GM12878 (cell line): ENCODE data around the gene TBC1D26. TPM values are rescaled to one million over a fixed set of nuclear protein-coding genes. Genes with fewer than 3 reads are reported as not detected.

Experiments
- ATAC-seq: fragments of 200-7000 bp; cut with Tn5 transposase; 3 replicates; pipeline ENCODE4 v1.9.1; 2020; ENCODE audit warnings: mild to moderate bottlenecking, moderate library complexity
- BruUV-seq: library from RNA; stranded (reverse); fragments of 400-500 nt; replicated peaks from 2 replicates; lab custom pipeline; 2021; lab: Mats Ljungman, UMichigan
- CTCF ChIA-PET: fragments of 300-600 bp; sonication (Branson Sonifier 250); formaldehyde crosslinking; extraction: SDS; loops from one replicate; lab custom pipeline; 2021; ENCODE audit warnings: inconsistent platforms; lab: Yijun Ruan, JAX
- POLR2A ChIA-PET: fragments of 350-600 bp; formaldehyde crosslinking; extraction: SDS; loops from one replicate; lab custom pipeline; 2021; ENCODE audit warnings: inconsistent platforms; lab: Charles Lee
- RAD21 ChIA-PET: fragments of 300-600 bp; sonication (Branson Sonifier 250); formaldehyde crosslinking; loops from one replicate; lab custom pipeline; 2023; ENCODE audit warnings: antibody characterized with exemption; ENCODE audit not compliant: unreplicated experiment; lab: Charles Lee
- SMC1A ChIA-PET: fragments of 300-600 bp; sonication (Branson Sonifier 250); formaldehyde crosslinking; loops from one replicate; lab custom pipeline; 2023; ENCODE audit not compliant: unreplicated experiment, uncharacterized antibody; lab: Charles Lee
- DNase-seq: peaks from one replicate; pipeline ENCODE4 v3.0.0-alpha.2; 2011; ENCODE audit warnings: low read depth, low spot score
- FAIRE-seq: peaks from 3 replicates; lab custom pipeline; 2011; peaks lifted over from hg19 to GRCh38; lab: Jason Lieb, UNC
- H2AFZ ChIP-seq: 2 replicates; pipeline ENCODE4 v1.6.0; 2011; ENCODE audit warnings: low read depth, low read length, control low read depth; ENCODE audit not compliant: control insufficient read depth
- H3K27ac ChIP-seq: 2 replicates; pipeline ENCODE4 v1.5.1; 2011; ENCODE audit warnings: control low read depth; ENCODE audit not compliant: control insufficient read depth, insufficient read depth
- H3K27me3 ChIP-seq, 2 experiments: replicated peaks in 1 of 2; 2 replicates each; pipeline versions ENCODE4 v1.6.0 to v1.6.1; 2011; ENCODE audit warnings: low read length in 1 of 2; ENCODE audit not compliant: control insufficient read depth in 2 of 2, insufficient read depth in 2 of 2
- H3K36me3 ChIP-seq, 2 experiments: 2 replicates each; pipeline ENCODE4 v1.5.1; 2011; ENCODE audit warnings: low read length in 1 of 2; ENCODE audit not compliant: control insufficient read depth in 2 of 2, insufficient read depth in 2 of 2
- H3K4me1 ChIP-seq: 2 replicates; pipeline ENCODE4 v1.6.1; 2011; ENCODE audit warnings: mild to moderate bottlenecking, low read length, moderate library complexity, mixed read lengths; ENCODE audit not compliant: control insufficient read depth, insufficient read depth
- H3K4me2 ChIP-seq: 2 replicates; pipeline ENCODE4 v1.6.0; 2011; ENCODE audit warnings: control low read depth; ENCODE audit not compliant: control insufficient read depth, insufficient read depth
- H3K4me3 ChIP-seq: fragments of 200-600 bp; sonication (generic); 2 replicates; pipeline ENCODE4 v1.5.1; 2016
- H3K79me2 ChIP-seq: 2 replicates; pipeline ENCODE4 v1.6.0; 2011; ENCODE audit warnings: low read length; ENCODE audit not compliant: control insufficient read depth, insufficient read depth
- H3K9ac ChIP-seq: 2 replicates; pipeline ENCODE4 v1.8.0; 2011; ENCODE audit warnings: low read length, control low read depth, mixed read lengths; ENCODE audit not compliant: control insufficient read depth, insufficient read depth
- H3K9me3 ChIP-seq: replicated peaks from 3 replicates; pipeline ENCODE4 v1.5.1; 2011; ENCODE audit warnings: mild to moderate bottlenecking, low read length; ENCODE audit not compliant: control insufficient read depth, insufficient read depth
- H4K20me1 ChIP-seq: 2 replicates; pipeline ENCODE4 v1.6.0; 2011; ENCODE audit not compliant: control insufficient read depth, insufficient read depth
- BRCA1 ChIP-seq: IDR thresholded peaks from 2 replicates; pipeline ENCODE4 v1.6.1; 2011; ENCODE audit warnings: low read depth, low read length, improper control_type of control experiment
- CEBPB ChIP-seq, 2 experiments: fragments of 150-350 bp in 1 of 2; IDR thresholded peaks; 2 replicates each; pipeline ENCODE4 v1.6.1; 2012 to 2014; ENCODE audit warnings: low read depth in 2 of 2, low read length in 2 of 2, borderline replicate concordance in 1 of 2, inconsistent platforms in 1 of 2
- ETV6 ChIP-seq, 2 experiments: fragments of 450-650 bp in 1 of 2; IDR thresholded peaks in 1 of 2; conservative IDR thresholded peaks in 1 of 2; 2 replicates each; pipeline ENCODE4 v1.6.1; 2014; ENCODE audit warnings: antibody characterized with exemption in 1 of 2, borderline replicate concordance in 1 of 2, low read depth in 1 of 2, mild to moderate bottlenecking in 1 of 2, moderate library complexity in 1 of 2
- MEF2A ChIP-seq: IDR thresholded peaks from 2 replicates; pipeline ENCODE4 v1.6.1; 2011; ENCODE audit warnings: low read depth, mild to moderate bottlenecking, low read length, moderate library complexity; ENCODE audit not compliant: insufficient read depth
- POLR2AphosphoS2 ChIP-seq: IDR thresholded peaks from 2 replicates; pipeline ENCODE4 v1.6.1; 2011; ENCODE audit warnings: low read depth, mild to moderate bottlenecking, low read length, improper control_type of control experiment, moderate library complexity
- RCOR1 ChIP-seq: conservative IDR thresholded peaks from 2 replicates; pipeline ENCODE4 v1.6.1; 2012; ENCODE audit warnings: low read depth, low read length, improper control_type of control experiment
- SMAD5 ChIP-seq: IDR thresholded peaks from 2 replicates; pipeline ENCODE4 v1.6.1; 2016; ENCODE audit warnings: antibody characterized with exemption, low read depth
- SMARCA5 ChIP-seq: fragments of 450-650 bp; IDR thresholded peaks from 2 replicates; pipeline ENCODE4 v1.6.1; 2017; ENCODE audit warnings: mild to moderate bottlenecking
- SUPT20H ChIP-seq: IDR thresholded peaks from 2 replicates; pipeline ENCODE4 v1.6.1; 2011; ENCODE audit warnings: low read depth, mild to moderate bottlenecking, low read length, moderate library complexity, borderline replicate concordance; ENCODE audit not compliant: control insufficient read depth
- ZZZ3 ChIP-seq: IDR thresholded peaks from 2 replicates; pipeline ENCODE4 v1.6.1; 2011; ENCODE audit warnings: low read depth; ENCODE audit not compliant: control insufficient read depth, insufficient read length
- WGBS: methylation state at CpG from one replicate; pipeline ENCODE4 v1.1.6; 2016; ENCODE audit warnings: low lambda C conversion rate; ENCODE audit not compliant: insufficient replicate concordance, insufficient coverage; ENCODE audit errors: missing lambda C conversion rate; 5-methylcytosine and 5-hydroxymethylcytosine counted together
- in situ Hi-C: fragments of 300-500 bp; cut with MboI; formaldehyde crosslinking; loops from 9 replicates; pipeline ENCODE4 v1.14.3; 2018; ENCODE audit warnings: mixed read lengths
- intact Hi-C: fragments of 100-400 bp; cut with micrococcal nuclease; formaldehyde crosslinking; loops from one replicate; pipeline ENCODE4 v1.14.2; 2022; ENCODE audit not compliant: unreplicated experiment
- polyA plus RNA-seq, 11 experiments: library from polyadenylated mRNA; depleted of rRNA in 4 of 11; unstranded in 6 of 11; stranded (reverse) in 5 of 11; fragments of >200 nt; fragmentation: Nextera tagmentation in 4 of 11; fragmentation: Illumina TruSeq in 1 of 11; extraction: Ambion mirVana in 4 of 11; extraction: Trizol in 1 of 11; gene quantifications; 1 replicate in 1 of 11; 2 replicates in 10 of 11; pipeline versions ENCODE4 v1.2.1 to v1.2.3, GENCODE V29; 2011 to 2016; ENCODE audit warnings: inconsistent platforms in 2 of 11, missing spikeins in 2 of 11, low read depth in 1 of 11
- total RNA-seq, 4 experiments: library from RNA; depleted of rRNA in 3 of 4; stranded (reverse); fragments of >200 nt in 3 of 4; fragmentation: Illumina TruSeq in 1 of 4; extraction: Trizol in 1 of 4; gene quantifications; 2 replicates each; pipeline versions ENCODE4 v1.2.1 to v1.2.3, GENCODE V29; 2013 to 2021
- TF ChIP-seq, protein P1 (sequence below): fragments of 450-650 bp; IDR thresholded peaks from 2 replicates; pipeline ENCODE4 v1.6.1; 2014; ENCODE audit warnings: mild to moderate bottlenecking
- TF ChIP-seq, protein P2 (sequence below): fragments of 150-350 bp; IDR thresholded peaks from 2 replicates; pipeline ENCODE4 v1.6.1; 2014; ENCODE audit warnings: mild to moderate bottlenecking, low read depth, low read length
- TF ChIP-seq, protein P3 (sequence below): fragments of 450-650 bp; IDR thresholded peaks from 2 replicates; pipeline ENCODE4 v1.6.1; 2018; ENCODE audit warnings: borderline replicate concordance, mild to moderate bottlenecking; ENCODE audit not compliant: partially characterized antibody

TBC1D26 gene
- total and polyA plus RNA-seq, 10 of the 15 experiments (the other 5 are each of a cell fraction or from before 2014, with no cell fraction given), result 0.07 to 0.10 TPM; not detected in 8

DNA sequence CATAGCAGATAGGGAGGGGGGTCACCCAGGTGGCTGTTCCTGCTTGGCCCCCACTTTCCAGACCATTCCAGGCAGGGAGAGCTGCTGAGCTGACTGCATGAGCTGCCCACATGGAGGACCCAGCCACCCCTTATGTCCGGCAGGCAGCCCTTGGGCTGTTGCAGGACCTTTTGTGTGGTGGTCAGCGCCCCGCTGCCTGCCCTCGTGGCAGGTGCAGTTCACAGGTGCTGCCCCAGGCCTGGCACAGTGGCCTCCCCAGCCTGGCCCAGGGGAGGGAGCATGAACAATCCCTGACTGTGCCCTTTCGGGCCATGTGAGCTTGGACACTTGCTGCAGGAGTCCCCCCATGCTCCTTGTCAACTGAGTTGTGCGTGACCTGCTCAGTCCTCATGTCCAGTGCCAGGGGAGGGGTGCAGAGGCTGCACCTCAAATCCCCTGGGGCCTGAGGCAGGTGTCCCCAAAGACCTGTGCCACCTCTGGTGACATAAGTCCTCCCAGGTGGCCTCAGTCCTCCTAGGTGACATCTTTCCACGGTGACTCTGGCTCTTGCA is 8.6 kb downstream of the TBC1D26 start:
- Histone ChIP-seq H3K9ac (no peak overlapping the region), H4K20me1 (no peaks in the 10 kb centered on the region), H3K4me3 (no peak overlapping the region), H3K4me2 (no peak overlapping the region), H3K4me1 (no peaks in the 10 kb centered on the region)
- ATAC-seq, result no peak
- RAD21 ChIA-PET, result no interaction called here
- POLR2A ChIA-PET, result no interaction called here
- WGBS, result 33% methylated on average over 7 of the region's 7 CpGs
- TF ChIP-seq MEF2A (no peak), POLR2AphosphoS2 (no peak), ZZZ3 (no peak), SMAD5 (no peak)
- TF ChIP-seq, protein P1, sequence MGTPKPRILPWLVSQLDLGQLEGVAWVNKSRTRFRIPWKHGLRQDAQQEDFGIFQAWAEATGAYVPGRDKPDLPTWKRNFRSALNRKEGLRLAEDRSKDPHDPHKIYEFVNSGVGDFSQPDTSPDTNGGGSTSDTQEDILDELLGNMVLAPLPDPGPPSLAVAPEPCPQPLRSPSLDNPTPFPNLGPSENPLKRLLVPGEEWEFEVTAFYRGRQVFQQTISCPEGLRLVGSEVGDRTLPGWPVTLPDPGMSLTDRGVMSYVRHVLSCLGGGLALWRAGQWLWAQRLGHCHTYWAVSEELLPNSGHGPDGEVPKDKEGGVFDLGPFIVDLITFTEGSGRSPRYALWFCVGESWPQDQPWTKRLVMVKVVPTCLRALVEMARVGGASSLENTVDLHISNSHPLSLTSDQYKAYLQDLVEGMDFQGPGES, result no peak
- TF ChIP-seq, all 136 proteins: peak for 0
- Histone ChIP-seq H3K27me3 (no peaks in the 10 kb centered on the region), H3K27ac (no peak overlapping the region), H3K9me3 (no peaks in the 10 kb centered on the region), H3K79me2 (no peaks in the 10 kb centered on the region), H3K36me3 (no peaks in the 10 kb centered on the region), H2AFZ (no peak overlapping the region)
- in situ Hi-C loops, result no loop called here
- no peak for DNase-seq
- SMC1A ChIA-PET, result no interaction called here
- no peak for FAIRE-seq
- BruUV-seq, result no TSS peak
- CTCF ChIA-PET, result no interaction called here
- intact Hi-C loops, result no loop called here

DNA sequence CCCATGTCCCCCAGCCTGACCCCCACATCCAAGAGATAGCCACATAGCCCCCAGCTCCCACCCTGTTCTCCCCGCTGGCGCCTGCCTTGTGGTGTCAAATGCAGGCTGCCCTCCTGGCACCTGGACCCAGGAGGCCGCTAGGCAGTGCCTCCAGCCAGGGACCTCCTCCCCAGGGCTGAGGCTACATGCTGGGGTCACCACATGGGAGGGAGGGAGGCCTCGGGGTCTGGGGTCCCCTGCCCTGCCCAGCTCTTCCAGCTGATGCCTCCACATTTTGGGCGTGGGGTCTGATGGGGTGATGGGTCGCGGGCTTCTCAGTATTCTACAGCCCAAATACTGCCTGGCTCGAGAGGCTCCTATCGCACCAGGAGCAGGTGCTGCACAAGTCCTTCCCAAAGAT is 9.5 kb downstream of the TBC1D26 start:
- H3K36me3 ChIP-seq, result no peaks in the 10 kb centered on the region
- H2AFZ ChIP-seq, result no peak overlapping the region
- no peak overlapping the region for H3K27ac ChIP-seq
- SMC1A ChIA-PET, result no interaction called here
- FAIRE-seq (no peak), DNase-seq (no peak), ATAC-seq (no peak)
- H4K20me1 ChIP-seq, result no peaks in the 10 kb centered on the region
- CTCF ChIA-PET, result no interaction called here
- POLR2A ChIA-PET, result no interaction called here
- no peaks in the 10 kb centered on the region for H3K9me3 ChIP-seq
- no TSS peak for BruUV-seq
- intact Hi-C loops (no loop called here), in situ Hi-C loops (no loop called here)
- RAD21 ChIA-PET, result no interaction called here
- H3K27me3 ChIP-seq, result no peaks in the 10 kb centered on the region
- no peak overlapping the region for H3K9ac ChIP-seq
- H3K4me2 ChIP-seq, result no peak overlapping the region
- 34% methylated on average over 8 of the region's 9 CpGs for WGBS
- no peaks in the 10 kb centered on the region for H3K4me1 ChIP-seq
- no peaks in the 10 kb centered on the region for H3K79me2 ChIP-seq
- no peak overlapping the region for H3K4me3 ChIP-seq
- TF ChIP-seq RCOR1, result no peak
- TF ChIP-seq, protein P2, sequence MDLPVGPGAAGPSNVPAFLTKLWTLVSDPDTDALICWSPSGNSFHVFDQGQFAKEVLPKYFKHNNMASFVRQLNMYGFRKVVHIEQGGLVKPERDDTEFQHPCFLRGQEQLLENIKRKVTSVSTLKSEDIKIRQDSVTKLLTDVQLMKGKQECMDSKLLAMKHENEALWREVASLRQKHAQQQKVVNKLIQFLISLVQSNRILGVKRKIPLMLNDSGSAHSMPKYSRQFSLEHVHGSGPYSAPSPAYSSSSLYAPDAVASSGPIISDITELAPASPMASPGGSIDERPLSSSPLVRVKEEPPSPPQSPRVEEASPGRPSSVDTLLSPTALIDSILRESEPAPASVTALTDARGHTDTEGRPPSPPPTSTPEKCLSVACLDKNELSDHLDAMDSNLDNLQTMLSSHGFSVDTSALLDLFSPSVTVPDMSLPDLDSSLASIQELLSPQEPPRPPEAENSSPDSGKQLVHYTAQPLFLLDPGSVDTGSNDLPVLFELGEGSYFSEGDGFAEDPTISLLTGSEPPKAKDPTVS, result no peak
- TF ChIP-seq CEBPB (IDR thresholded peaks at IDR 0.05; ENCODE audit: borderline replicate concordance in 1 of 2, low read depth in 2 of 2, low read length in 2 of 2), result no peak
- TF ChIP-seq, protein P3, sequence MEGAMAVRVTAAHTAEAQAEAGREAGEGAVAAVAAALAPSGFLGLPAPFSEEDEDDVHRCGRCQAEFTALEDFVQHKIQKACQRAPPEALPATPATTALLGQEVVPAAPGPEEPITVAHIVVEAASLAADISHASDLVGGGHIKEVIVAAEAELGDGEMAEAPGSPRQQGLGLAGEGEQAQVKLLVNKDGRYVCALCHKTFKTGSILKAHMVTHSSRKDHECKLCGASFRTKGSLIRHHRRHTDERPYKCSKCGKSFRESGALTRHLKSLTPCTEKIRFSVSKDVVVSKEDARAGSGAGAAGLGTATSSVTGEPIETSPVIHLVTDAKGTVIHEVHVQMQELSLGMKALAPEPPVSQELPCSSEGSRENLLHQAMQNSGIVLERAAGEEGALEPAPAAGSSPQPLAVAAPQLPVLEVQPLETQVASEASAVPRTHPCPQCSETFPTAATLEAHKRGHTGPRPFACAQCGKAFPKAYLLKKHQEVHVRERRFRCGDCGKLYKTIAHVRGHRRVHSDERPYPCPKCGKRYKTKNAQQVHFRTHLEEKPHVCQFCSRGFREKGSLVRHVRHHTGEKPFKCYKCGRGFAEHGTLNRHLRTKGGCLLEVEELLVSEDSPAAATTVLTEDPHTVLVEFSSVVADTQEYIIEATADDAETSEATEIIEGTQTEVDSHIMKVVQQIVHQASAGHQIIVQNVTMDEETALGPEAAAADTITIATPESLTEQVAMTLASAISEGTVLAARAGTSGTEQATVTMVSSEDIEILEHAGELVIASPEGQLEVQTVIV, result no peak
- TF ChIP-seq SUPT20H, result no peak
- TF ChIP-seq BRCA1, result no peak
- no peak for TF ChIP-seq ETV6 (conservative IDR thresholded peaks at IDR 0.05 in 1 of 2, IDR thresholded peaks at IDR 0.05 in 1 of 2; ENCODE audit: borderline replicate concordance in 1 of 2, low read depth in 1 of 2)
- no peak for TF ChIP-seq SMARCA5
